Islet of Langerhans (tissue), 1 donor: ENCODE data around the gene SYPL2.

Experiments used
- FAIRE-seq: peaks from one replicate; lab custom pipeline; 2011; peaks lifted over from hg19 to GRCh38; lab: Jason Lieb, UNC

Gene SYPL2

DNA sequence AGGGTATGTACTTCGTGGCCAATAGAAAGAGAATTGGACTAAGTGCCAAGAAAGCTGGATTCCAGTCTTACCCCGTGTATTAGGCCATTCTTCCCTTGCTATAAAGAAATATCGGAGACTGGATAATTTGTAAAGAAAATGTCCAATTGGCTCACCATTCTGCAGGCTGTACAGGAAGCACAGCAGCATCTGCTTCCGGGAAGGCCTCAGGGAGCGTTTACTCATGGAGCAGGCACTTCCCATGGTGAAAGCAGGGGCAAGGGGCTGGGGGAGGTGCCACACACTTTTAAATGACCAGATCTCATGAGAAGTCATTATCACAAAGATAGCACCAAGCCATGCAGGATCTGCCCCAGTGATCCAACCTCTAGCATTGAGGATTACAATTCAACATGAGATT lies 51.0 kb downstream of the SYPL2 start:
- FAIRE-seq: no peak

DNA sequence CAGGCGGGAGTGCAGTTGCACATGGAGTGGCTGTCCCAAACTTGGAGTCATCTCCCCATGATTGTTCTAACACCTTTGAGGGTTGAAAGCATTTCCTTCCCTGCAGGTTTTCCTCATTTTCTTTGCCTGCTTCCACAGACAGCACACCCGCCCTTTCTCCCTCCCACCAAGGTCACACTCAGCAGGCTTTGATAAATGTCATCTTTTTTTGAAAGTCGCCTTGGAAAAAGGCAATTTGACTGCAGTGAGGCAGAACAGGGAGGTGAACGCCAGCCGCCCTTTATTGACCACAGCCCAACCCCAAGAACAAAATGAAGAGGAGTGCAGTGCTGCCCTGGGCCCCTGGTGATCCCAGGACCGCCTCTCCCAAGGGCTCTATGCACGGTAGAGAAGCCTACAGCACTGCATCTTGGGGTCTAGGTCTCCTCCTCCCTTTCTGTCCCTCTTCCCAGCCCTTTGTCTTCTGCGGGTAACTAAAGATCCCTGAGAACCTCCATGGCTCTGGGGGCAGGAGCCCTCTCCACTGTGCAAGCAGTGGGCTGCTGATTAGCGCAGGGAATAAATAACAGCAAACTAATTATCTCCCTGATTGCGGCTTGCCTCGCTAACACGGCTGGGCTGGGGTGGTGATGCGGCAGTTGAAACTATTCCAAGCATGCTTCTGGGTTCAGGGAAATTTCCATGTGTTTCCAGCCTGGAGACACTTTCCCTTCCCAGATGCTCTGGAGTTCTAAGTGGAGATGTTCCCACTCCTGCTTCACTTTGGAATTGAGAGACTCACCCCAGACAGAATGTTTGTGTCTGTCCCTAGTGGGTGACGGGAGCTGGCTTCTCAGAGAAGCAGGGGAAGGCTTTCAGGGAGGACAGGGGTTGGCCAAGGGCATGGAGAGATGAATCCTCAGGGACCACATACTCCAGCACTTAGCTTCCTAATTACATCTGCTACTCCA lies 54.9 kb downstream of the SYPL2 start:
- FAIRE-seq: no peak

- FAIRE-seq: no peak
Observed at GRCh38 chr1:109522026-109522425, 55.7 kb downstream of the SYPL2 start.

GRCh38 chr1:109523706-109524105 lies 57.4 kb downstream of the SYPL2 start:
- no peak for FAIRE-seq

DNA sequence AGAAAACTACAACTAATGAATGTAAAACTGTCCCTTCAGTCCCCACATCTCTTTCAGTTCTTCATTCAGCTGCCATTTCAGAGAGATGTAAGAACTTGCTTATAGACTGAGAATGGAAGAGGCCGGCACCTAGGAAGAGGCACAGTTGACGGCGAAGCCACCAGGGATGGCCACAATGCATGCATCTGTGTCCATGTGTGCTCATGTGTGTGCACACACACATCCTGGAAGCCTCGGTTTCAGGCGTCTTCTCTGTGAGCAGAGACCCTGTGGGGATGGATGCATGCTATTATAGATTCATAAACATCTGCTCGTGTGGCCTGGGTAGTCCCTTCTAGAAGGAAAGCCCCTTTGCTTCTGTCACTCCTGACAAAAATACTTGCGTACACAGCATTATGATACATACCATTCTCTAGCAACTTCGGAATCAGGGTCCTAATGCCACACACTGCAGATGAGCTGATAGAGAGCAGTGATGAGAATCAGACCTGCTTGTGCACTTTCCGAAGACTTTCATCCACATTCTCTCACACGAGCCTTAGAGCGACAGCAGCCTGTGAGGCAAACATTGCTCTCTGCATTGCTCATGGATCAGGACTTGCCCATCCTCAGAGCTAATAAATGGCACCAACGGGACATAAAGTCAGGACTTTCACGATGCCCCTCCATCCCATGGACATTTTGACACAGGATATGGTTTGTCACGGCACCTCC lies 60.9 kb downstream of the SYPL2 start:
- no peak for FAIRE-seq

- no peak for FAIRE-seq
Observed at GRCh38 chr1:109527846-109528695, 61.7 kb downstream of the SYPL2 start.

- no peak for FAIRE-seq
Observed at GRCh38 chr1:109528712-109529111, 62.4 kb downstream of the SYPL2 start.

DNA sequence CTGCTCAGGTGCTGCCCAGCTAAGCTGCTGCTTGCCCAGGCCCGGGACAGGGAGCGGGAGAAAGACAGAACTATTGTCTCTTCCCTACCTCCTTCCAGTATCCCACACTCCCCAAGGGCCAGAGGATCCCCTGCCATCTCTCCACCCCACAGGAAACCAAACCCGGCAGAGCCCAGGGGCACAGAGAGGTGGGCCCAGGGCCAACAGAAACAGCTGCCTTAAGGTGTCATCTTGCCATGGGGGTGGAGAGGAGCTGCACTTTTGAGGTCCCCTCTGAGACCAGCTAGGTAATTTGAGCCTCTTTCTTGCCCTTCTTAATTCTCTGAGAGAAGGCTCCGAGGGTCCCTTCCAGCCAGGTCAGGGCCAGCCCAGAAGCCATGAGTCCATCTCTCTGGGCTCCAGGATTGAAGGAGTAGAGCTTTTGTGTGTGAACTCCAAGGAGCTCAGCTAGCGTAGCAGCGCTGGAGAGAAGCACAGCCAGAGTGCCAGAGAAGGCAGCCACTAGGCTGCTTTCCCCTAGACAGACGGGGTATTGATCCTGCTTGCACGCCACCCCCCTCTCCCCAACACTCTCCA lies 63.6 kb downstream of the SYPL2 start:
- FAIRE-seq: no peak

DNA sequence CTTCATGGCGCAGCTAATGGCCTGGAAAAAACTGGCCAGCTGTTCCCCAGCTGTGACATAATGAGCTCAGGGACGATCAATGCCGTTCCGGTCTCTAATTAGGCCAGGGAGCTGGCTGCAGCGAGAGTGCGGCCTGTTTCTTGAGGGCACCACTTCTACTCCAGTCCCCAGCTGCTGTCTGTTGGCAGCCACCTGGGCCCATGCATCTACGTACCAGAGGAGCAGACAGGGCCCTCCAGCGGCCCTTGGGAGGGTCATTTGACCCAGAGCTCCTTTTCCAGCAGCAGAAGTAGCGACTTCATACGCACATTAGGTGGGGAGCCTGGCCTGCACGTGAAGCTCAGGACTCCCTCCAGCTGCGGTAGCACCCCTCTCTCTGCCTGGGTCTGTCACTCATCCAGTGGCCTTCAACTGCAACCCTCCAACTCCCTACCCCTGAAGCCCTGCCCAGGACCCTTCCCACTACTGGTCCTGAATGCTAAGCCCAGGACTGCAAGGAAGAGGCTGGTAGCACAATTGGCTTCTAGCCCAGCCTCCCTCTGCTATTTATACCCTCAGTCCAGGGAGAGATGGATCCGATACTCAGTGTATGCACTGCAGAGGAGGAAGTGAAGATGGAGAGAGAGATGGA lies 64.2 kb downstream of the SYPL2 start:
- no peak for FAIRE-seq

DNA sequence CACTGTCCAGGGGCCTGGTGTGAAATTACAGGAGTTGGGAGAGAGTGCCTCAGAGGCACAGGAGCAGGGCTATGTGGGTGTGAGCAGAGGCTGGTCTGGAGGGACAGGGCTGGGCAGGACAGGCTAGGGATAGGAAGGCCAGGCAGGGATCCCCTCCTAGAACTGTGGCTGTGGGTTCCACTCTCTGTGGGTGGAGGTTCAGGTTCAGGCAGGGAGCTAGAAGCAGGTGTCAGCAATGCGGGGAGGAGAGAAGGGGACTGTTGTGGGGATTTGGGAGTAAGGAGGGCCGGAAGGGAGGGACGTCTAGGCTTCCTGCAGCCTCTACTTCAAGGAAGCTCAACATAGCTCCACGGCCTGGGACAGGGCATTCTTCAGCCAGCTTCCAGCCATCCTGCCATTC lies 65.0 kb downstream of the SYPL2 start:
- no peak for FAIRE-seq
